ENCODE results near the gene MAPK10. TPM values are rescaled to one million over a fixed set of nuclear protein-coding genes. Genes with fewer than 3 reads are reported as not detected.
"Not testable (repeated sequence)": the region's sequence is repeated elsewhere in the genome, so short reads cannot be mapped to it uniquely, and the experiment has no call there.

The MAPK10 gene
- total RNA-seq, 1 experiment from 2014 or later = 0.44 TPM

GRCh38 chr4:86330961-86331742 is 28.7 kb downstream of the MAPK10 start:
- POLR2A ChIA-PET (ENCODE audit: unreplicated experiment) = no interaction called here
- CTCF ChIA-PET = no interaction called here
- H3K79me2 ChIP-seq (ENCODE audit: low read length) = no peaks in the 10 kb centered on the region
- no peaks in the 10 kb centered on the region for H3K9me2 ChIP-seq (replicated peaks; ENCODE audit: low read length)
- H3K4me2 ChIP-seq (ENCODE audit: low read length) = no peak overlapping the region
- H3F3A ChIP-seq (ENCODE audit: low read length, unreplicated experiment) = no peaks in the 10 kb centered on the region
- H3K9ac ChIP-seq (ENCODE audit: low read length) = no peak overlapping the region
- H3K4me1 ChIP-seq (ENCODE audit: insufficient read depth, low read length) = no peaks in the 10 kb centered on the region
- H3K27me3 ChIP-seq (ENCODE audit: low read length) = no peaks in the 10 kb centered on the region
- DNase-seq = peak; percentile 2
- ATAC-seq = no peak
- H4K20me1 ChIP-seq (ENCODE audit: low read length) = no peaks in the 10 kb centered on the region
- intact Hi-C loops (cut with micrococcal nuclease) = no loop called here
- no peaks in the 10 kb centered on the region for H3K36me3 ChIP-seq (ENCODE audit: low read depth, low read length)
- no peaks in the 10 kb centered on the region for H3K9me3 ChIP-seq (ENCODE audit: low read length)
- TF ChIP-seq EZH2phosphoT487 (IDR thresholded peaks at IDR 0.05; ENCODE audit: borderline replicate concordance, low read length) = no peak
- no peak for TF ChIP-seq EZH2 (IDR thresholded peaks at IDR 0.05; ENCODE audit: low read length, unreplicated experiment)
- TF ChIP-seq, protein P1, sequence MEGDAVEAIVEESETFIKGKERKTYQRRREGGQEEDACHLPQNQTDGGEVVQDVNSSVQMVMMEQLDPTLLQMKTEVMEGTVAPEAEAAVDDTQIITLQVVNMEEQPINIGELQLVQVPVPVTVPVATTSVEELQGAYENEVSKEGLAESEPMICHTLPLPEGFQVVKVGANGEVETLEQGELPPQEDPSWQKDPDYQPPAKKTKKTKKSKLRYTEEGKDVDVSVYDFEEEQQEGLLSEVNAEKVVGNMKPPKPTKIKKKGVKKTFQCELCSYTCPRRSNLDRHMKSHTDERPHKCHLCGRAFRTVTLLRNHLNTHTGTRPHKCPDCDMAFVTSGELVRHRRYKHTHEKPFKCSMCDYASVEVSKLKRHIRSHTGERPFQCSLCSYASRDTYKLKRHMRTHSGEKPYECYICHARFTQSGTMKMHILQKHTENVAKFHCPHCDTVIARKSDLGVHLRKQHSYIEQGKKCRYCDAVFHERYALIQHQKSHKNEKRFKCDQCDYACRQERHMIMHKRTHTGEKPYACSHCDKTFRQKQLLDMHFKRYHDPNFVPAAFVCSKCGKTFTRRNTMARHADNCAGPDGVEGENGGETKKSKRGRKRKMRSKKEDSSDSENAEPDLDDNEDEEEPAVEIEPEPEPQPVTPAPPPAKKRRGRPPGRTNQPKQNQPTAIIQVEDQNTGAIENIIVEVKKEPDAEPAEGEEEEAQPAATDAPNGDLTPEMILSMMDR (conservative IDR thresholded peaks at IDR 0.05; ENCODE audit: low read depth, low read length) = no peak
- H2AFZ ChIP-seq (ENCODE audit: low read length) = no peak overlapping the region
- H3K4me3 ChIP-seq (ENCODE audit: low read length) = no peak overlapping the region
- H3K27ac ChIP-seq (ENCODE audit: low read length) = no peak overlapping the region
- no TSS peak for BruUV-seq (replicated peaks)

DNA sequence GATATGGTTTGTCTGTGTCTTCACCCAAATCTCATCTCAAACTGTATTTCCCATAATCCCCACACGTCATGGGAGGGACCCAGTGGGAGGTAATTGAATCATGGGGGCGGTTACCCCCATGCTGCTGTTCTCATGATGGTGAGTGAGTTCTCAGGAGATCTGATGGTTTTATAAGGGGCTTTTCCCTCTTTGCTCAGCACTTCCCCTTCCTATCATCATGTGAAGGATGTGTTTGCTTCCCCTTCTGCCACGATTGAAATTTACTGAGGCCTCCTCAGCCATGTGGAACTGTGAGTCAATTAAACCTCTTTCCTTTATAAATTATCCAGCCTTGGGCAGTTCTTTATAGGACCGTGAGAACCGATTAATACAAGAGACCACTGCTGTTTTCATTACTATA is 29.4 kb downstream of the MAPK10 start:
- H3K9me3 ChIP-seq (ENCODE audit: low read length); H3K4me3 ChIP-seq (ENCODE audit: low read length); H3K4me2 ChIP-seq (ENCODE audit: low read length); H3K27ac ChIP-seq (ENCODE audit: low read length); H3K4me1 ChIP-seq (ENCODE audit: insufficient read depth, low read length); intact Hi-C loops (cut with micrococcal nuclease); H3K27me3 ChIP-seq (ENCODE audit: low read length); BruUV-seq (replicated peaks); CTCF ChIA-PET; POLR2A ChIA-PET (ENCODE audit: unreplicated experiment); H3K9ac ChIP-seq (ENCODE audit: low read length); ATAC-seq; H3K79me2 ChIP-seq (ENCODE audit: low read length); DNase-seq; H4K20me1 ChIP-seq (ENCODE audit: low read length); H3F3A ChIP-seq (ENCODE audit: low read length, unreplicated experiment); H2AFZ ChIP-seq (ENCODE audit: low read length); H3K36me3 ChIP-seq (ENCODE audit: low read depth, low read length); H3K9me2 ChIP-seq (replicated peaks; ENCODE audit: low read length): not testable (repeated sequence)

DNA sequence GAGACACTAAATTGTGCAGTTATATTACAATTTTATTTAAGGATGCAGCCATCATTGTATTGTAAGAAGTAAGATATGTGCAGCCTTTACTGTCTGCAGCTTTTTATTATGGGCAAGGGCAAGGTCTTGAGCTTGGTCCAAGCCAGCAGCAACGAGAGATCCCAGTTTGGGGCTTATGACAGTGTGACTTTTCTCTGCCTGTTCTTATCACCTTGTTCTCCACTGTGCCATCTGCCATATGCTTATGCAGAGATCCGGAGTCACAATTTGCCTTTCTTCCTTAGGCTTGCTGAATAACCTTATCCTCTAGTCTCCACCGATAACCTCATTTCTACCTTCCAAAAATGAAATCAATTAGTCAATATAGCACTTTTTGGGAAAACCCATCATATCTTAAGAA is 30.4 kb downstream of the MAPK10 start:
- H2AFZ ChIP-seq (ENCODE audit: low read length) = no peak overlapping the region

More for the DNA sequence above, 30.4 kb downstream of the MAPK10 start:
- ATAC-seq = no peak
- Histone ChIP-seq H3K4me3 (ENCODE audit: low read length) (no peak overlapping the region), H3F3A (ENCODE audit: low read length, unreplicated experiment) (no peaks in the 10 kb centered on the region), H3K9me3 (ENCODE audit: low read length) (no peaks in the 10 kb centered on the region), H3K4me2 (ENCODE audit: low read length) (no peak overlapping the region), H3K36me3 (ENCODE audit: low read depth, low read length) (no peaks in the 10 kb centered on the region), H3K4me1 (ENCODE audit: insufficient read depth, low read length) (no peaks in the 10 kb centered on the region), H3K9ac (ENCODE audit: low read length) (no peak overlapping the region), H3K27me3 (ENCODE audit: low read length) (no peaks in the 10 kb centered on the region), H3K27ac (ENCODE audit: low read length) (no peak overlapping the region), H3K9me2 (replicated peaks; ENCODE audit: low read length) (no peaks in the 10 kb centered on the region), H4K20me1 (ENCODE audit: low read length) (no peaks in the 10 kb centered on the region), H3K79me2 (ENCODE audit: low read length) (no peaks in the 10 kb centered on the region)
- DNase-seq = no peak
- POLR2A ChIA-PET (ENCODE audit: unreplicated experiment) = no interaction called here
- CTCF ChIA-PET = no interaction called here
- intact Hi-C loops (cut with micrococcal nuclease) = no loop called here
- no TSS peak for BruUV-seq (replicated peaks)
- TF ChIP-seq EZH2phosphoT487 (IDR thresholded peaks at IDR 0.05; ENCODE audit: borderline replicate concordance, low read length) (no peak), EZH2 (IDR thresholded peaks at IDR 0.05; ENCODE audit: low read length, unreplicated experiment) (no peak)
- TF ChIP-seq, protein P1 (conservative IDR thresholded peaks at IDR 0.05; ENCODE audit: low read depth, low read length) = no peak

Measured in PC-3 (cell line).